Measurements from ENCODE around the gene NUP93.

- no peak for TF ChIP-seq CTCF (conservative IDR thresholded peaks at IDR 0.05)
- TF ChIP-seq EZH2 (IDR thresholded peaks at IDR 0.05; ENCODE audit: low read depth), result no peak
Measured at GRCh38 chr16:56823081-56823733, 93.3 kb downstream of the NUP93 start.
